Trophoblast cell (in vitro differentiated cells and primary cell): ENCODE measurements around the gene ABHD16A.

Experiments
- DNase-seq, 2 donors: peaks; one replicate each; pipeline ENCODE4 v3.0.0-alpha.2; 2016
- H2AFZ ChIP-seq: 2 replicates; pipeline ENCODE4 v1.6.1; 2013; ENCODE audit warnings: low read length, moderate library complexity, mild to moderate bottlenecking; ENCODE audit not compliant: insufficient read depth, poor library complexity
- H2AK5ac ChIP-seq: 2 replicates; pipeline ENCODE4 v1.6.1; 2013; ENCODE audit warnings: mild to moderate bottlenecking, low read length
- H2BK120ac ChIP-seq: 2 replicates; pipeline ENCODE4 v1.6.1; 2013; ENCODE audit warnings: low read length, mild to moderate bottlenecking, moderate library complexity; ENCODE audit not compliant: insufficient read depth, poor library complexity
- H2BK12ac ChIP-seq: 2 replicates; pipeline ENCODE4 v1.6.1; 2013; ENCODE audit warnings: mild to moderate bottlenecking, low read length, moderate library complexity
- H2BK5ac ChIP-seq: 2 replicates; pipeline ENCODE4 v1.6.1; 2013; ENCODE audit warnings: low read length, low read depth, moderate library complexity, mild to moderate bottlenecking; ENCODE audit not compliant: poor library complexity
- H3K14ac ChIP-seq: 2 replicates; pipeline ENCODE4 v1.6.1; 2013; ENCODE audit warnings: mild to moderate bottlenecking, low read length
- H3K18ac ChIP-seq: 2 replicates; pipeline ENCODE4 v1.6.1; 2013; ENCODE audit warnings: mild to moderate bottlenecking, low read length
- H3K23ac ChIP-seq: 2 replicates; pipeline ENCODE4 v1.6.1; 2013; ENCODE audit warnings: low read length
- H3K27ac ChIP-seq: 2 replicates; pipeline ENCODE4 v1.5.1; 2013; ENCODE audit warnings: low read depth, mild to moderate bottlenecking, inconsistent platforms, low read length, moderate library complexity
- H3K27me3 ChIP-seq: 2 replicates; pipeline ENCODE4 v1.6.1; 2013; ENCODE audit warnings: inconsistent platforms, mild to moderate bottlenecking, low read length, moderate library complexity; ENCODE audit not compliant: insufficient read depth
- H3K36me3 ChIP-seq, 2 experiments: 1 replicate in 1 of 2; 2 replicates in 1 of 2; pipeline ENCODE4 v1.6.1; 2013; ENCODE audit warnings: low read length in 2 of 2, mild to moderate bottlenecking in 2 of 2, moderate library complexity in 1 of 2; ENCODE audit not compliant: insufficient read depth in 2 of 2, control insufficient read depth in 1 of 2
- H3K4ac ChIP-seq: 2 replicates; pipeline ENCODE4 v1.6.1; 2013; ENCODE audit warnings: low read depth, mild to moderate bottlenecking, low read length, moderate library complexity
- H3K4me1 ChIP-seq, 2 experiments: 1 replicate in 1 of 2; 2 replicates in 1 of 2; pipeline ENCODE4 v1.6.1; 2013; ENCODE audit warnings: low read length in 2 of 2, mild to moderate bottlenecking in 2 of 2, moderate library complexity in 1 of 2; ENCODE audit not compliant: insufficient read depth in 2 of 2, control insufficient read depth in 1 of 2
- H3K4me2 ChIP-seq: 2 replicates; pipeline ENCODE4 v1.6.1; 2013; ENCODE audit warnings: inconsistent platforms, mild to moderate bottlenecking, low read length, moderate library complexity
- H3K4me3 ChIP-seq: 2 replicates; pipeline ENCODE4 v1.5.1; 2013; ENCODE audit warnings: mild to moderate bottlenecking, low read depth, low read length, inconsistent platforms
- H3K79me1 ChIP-seq: one replicate; pipeline ENCODE4 v1.6.1; 2013; ENCODE audit warnings: low read length
- H3K79me2 ChIP-seq: 2 replicates; pipeline ENCODE4 v1.6.1; 2013; ENCODE audit warnings: low read length, mild to moderate bottlenecking; ENCODE audit not compliant: control insufficient read depth, insufficient read depth, poor library complexity
- H3K9ac ChIP-seq: 2 replicates; pipeline ENCODE4 v1.6.1; 2013; ENCODE audit warnings: mild to moderate bottlenecking, low read length
- H3K9me3 ChIP-seq: 2 replicates; pipeline ENCODE4 v1.6.1; 2013; ENCODE audit warnings: low read depth, mild to moderate bottlenecking, control low read depth, inconsistent platforms, low read length; ENCODE audit not compliant: insufficient read depth
- H4K12ac ChIP-seq: 2 replicates; pipeline ENCODE4 v1.6.1; 2013; ENCODE audit warnings: low read depth, mild to moderate bottlenecking, low read length, moderate library complexity
- H4K8ac ChIP-seq: 2 replicates; pipeline ENCODE4 v1.6.1; 2013; ENCODE audit warnings: low read depth, mild to moderate bottlenecking, low read length, moderate library complexity
- H4K91ac ChIP-seq: one replicate; pipeline ENCODE4 v1.6.1; 2013; ENCODE audit warnings: low read depth, mild to moderate bottlenecking, low read length, moderate library complexity
- WGBS: extraction: QIAGEN DNeasy Blood & Tissue Kit; methylation state at CpG from one replicate; pipeline ENCODE4 v1.1.7; 2013; ENCODE audit warnings: missing lambda C conversion rate; ENCODE audit not compliant: insufficient read length, insufficient coverage; ENCODE audit errors: extremely low coverage; 5-methylcytosine and 5-hydroxymethylcytosine counted together

The ABHD16A gene

DNA sequence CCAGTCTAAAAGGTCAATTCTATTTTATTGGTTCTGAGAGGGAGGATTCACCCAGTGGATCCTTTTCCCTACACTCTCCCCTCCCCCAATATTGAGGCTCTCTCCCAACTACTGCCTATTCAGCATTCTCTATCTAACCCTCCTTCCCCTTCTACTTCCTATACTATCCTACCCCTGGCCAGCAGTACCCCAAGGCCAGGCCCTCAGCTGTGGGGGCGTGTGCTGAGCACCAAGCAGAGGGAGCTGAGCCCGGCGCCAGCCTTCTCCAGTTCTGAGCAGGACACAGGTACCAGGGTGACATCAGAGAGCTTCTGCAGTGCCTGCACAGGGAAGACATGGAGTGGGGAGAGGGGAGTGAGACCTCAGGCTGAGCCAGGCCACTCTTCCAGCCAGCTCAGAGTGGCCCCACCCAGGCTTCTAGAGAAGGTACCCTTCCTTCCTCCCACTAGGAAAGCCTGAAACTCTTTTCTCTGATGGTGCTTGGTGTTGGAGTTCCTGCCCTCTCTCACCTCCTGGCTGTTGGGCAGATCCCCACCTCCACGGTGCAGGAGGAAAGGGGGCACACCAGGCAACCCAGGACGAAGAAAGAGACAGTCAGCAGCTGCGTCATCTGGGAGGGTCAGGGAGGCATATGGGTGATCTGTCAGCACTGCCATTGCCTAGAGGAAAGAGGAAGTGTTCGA lies 24.1 kb upstream of the ABHD16A start:
- H2BK12ac ChIP-seq = no peak overlapping the region
- no peak overlapping the region for H3K14ac ChIP-seq
- peaks cover 7% of the 10 kb centered on the region for H3K79me1 ChIP-seq
- H3K4me2 ChIP-seq = no peak overlapping the region
- H2BK120ac ChIP-seq = no peak overlapping the region
- no peak overlapping the region for H3K23ac ChIP-seq
- H3K79me2 ChIP-seq = peaks cover 6% of the 10 kb centered on the region
- H4K8ac ChIP-seq = no peak overlapping the region
- no peak overlapping the region for H3K18ac ChIP-seq
- H3K4me3 ChIP-seq = no peak overlapping the region
- no peak overlapping the region for H4K91ac ChIP-seq
- no peaks in the 10 kb centered on the region for H3K27me3 ChIP-seq
- peaks cover 6 to 7% of the 10 kb centered on the region in 2 experiments for H3K4me1 ChIP-seq
- H2BK5ac ChIP-seq = no peak overlapping the region
- no CpG with 5 or more reads among the region's 7 CpGs for WGBS
- peak; percentile 27 to 29 for DNase-seq
- H3K36me3 ChIP-seq = peaks cover 29 to 47% of the 10 kb centered on the region in 2 experiments
- no peak overlapping the region for H3K9ac ChIP-seq
- no peak overlapping the region for H3K4ac ChIP-seq
- no peaks in the 10 kb centered on the region for H3K9me3 ChIP-seq
- H2AFZ ChIP-seq = no peak overlapping the region
- H2AK5ac ChIP-seq = no peak overlapping the region
- no peak overlapping the region for H3K27ac ChIP-seq
- H4K12ac ChIP-seq = no peak overlapping the region

GRCh38 chr6:31725502-31726350 lies 22.6 kb upstream of the ABHD16A start:
- Histone ChIP-seq H3K27me3 (no peaks in the 10 kb centered on the region), H2BK5ac (no peak overlapping the region), H3K4ac (no peak overlapping the region), H2BK120ac (no peak overlapping the region), H2AFZ (no peak overlapping the region), H4K12ac (no peak overlapping the region), H3K14ac (no peak overlapping the region), H3K4me3 (no peak overlapping the region), H4K91ac (no peak overlapping the region), H3K4me1 (peaks cover 6 to 7% of the 10 kb centered on the region in 2 experiments), H3K23ac (no peak overlapping the region), H3K79me2 (peaks cover 6% of the 10 kb centered on the region), H3K18ac (no peak overlapping the region), H3K9ac (no peak overlapping the region), H2BK12ac (no peak overlapping the region), H3K27ac (no peak overlapping the region), H4K8ac (no peak overlapping the region), H3K9me3 (no peaks in the 10 kb centered on the region), H3K79me1 (peaks cover 7% of the 10 kb centered on the region), H3K36me3 (peaks cover 21 to 36% of the 10 kb centered on the region in 2 experiments), H3K4me2 (no peak overlapping the region), H2AK5ac (no peak overlapping the region)
- no CpG with 5 or more reads among the region's 12 CpGs for WGBS
- peak in 1 of 2 donors; percentile 29 for DNase-seq

- Histone ChIP-seq H2BK120ac (no peak overlapping the region), H4K12ac (no peak overlapping the region), H2BK12ac (no peak overlapping the region), H2BK5ac (no peak overlapping the region), H3K27me3 (no peaks in the 10 kb centered on the region), H4K8ac (no peak overlapping the region), H3K14ac (no peak overlapping the region), H2AFZ (no peak overlapping the region), H2AK5ac (no peak overlapping the region), H3K23ac (no peak overlapping the region), H3K9me3 (no peaks in the 10 kb centered on the region), H3K18ac (no peak overlapping the region), H3K4me3 (no peak overlapping the region), H3K36me3 (peaks cover 19 to 33% of the 10 kb centered on the region in 2 experiments), H3K4me1 (peaks cover 7 to 12% of the 10 kb centered on the region in 2 experiments), H3K79me1 (no peaks in the 10 kb centered on the region), H3K9ac (no peak overlapping the region), H3K27ac (no peak overlapping the region), H3K4me2 (no peak overlapping the region), H3K4ac (no peak overlapping the region), H3K79me2 (peaks cover 3% of the 10 kb centered on the region), H4K91ac (no peak overlapping the region)
- DNase-seq = no peak
- no CpG with 5 or more reads among the region's 25 CpGs for WGBS
Observed at GRCh38 chr6:31723980-31724691, 21.0 kb upstream of the ABHD16A start.

DNA sequence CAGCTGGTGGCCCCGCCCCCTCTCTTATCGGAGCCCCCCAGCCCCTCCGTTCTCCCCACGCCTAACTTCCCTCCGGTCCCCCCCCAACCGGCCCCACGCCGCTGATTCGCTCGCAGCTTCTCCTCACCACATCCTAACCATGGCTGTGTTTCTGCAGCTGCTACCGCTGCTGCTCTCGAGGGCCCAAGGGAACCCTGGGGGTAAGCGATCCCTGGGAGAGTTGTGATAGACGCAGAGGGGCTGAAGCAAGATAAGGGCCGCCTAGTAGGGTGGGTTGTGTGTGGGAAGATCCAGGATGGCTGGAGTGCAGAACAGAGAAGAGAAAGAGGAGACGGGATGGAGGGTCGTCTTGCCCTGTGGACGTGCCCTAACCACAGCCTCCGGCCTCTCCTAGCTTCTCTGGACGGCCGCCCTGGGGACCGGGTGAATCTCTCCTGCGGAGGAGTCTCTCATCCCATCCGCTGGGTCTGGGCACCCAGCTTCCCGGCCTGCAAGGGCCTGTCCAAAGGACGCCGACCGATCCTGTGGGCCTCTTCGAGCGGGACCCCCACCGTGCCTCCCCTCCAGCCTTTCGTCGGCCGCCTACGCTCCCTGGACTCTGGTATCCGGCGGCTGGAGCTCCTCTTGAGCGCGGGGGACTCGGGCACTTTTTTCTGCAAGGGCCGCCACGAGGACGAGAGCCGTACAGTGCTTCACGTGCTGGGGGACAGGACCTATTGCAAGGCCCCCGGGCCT lies 20.3 kb upstream of the ABHD16A start, which contains the start of gene MPIG6B:
MPIG6B (plus strand) TSS at position 129 of the 735 bp plus-strand sequence; CDS start at position 140, 11 bp downstream.
- H3K9me3 ChIP-seq = no peaks in the 10 kb centered on the region
- no peaks in the 10 kb centered on the region for H3K79me2 ChIP-seq
- no peak within 1 kb of the TSS for H3K4me2 ChIP-seq
- H3K4me1 ChIP-seq = peaks cover 7 to 12% of the 10 kb centered on the region in 2 experiments
- H3K79me1 ChIP-seq = no peaks in the 10 kb centered on the region
- H3K18ac ChIP-seq = no peak within 1 kb of the TSS
- no peak within 1 kb of the TSS for H2AFZ ChIP-seq
- H4K12ac ChIP-seq = no peak within 1 kb of the TSS
- DNase-seq = no peak
- H2BK12ac ChIP-seq = no peak within 1 kb of the TSS
- no CpG with 5 or more reads among the region's 46 CpGs for WGBS
- H3K23ac ChIP-seq = no peak within 1 kb of the TSS
- H3K9ac ChIP-seq = no peak within 1 kb of the TSS
- no peak within 1 kb of the TSS for H3K4me3 ChIP-seq
- no peak within 1 kb of the TSS for H3K14ac ChIP-seq
- H3K36me3 ChIP-seq = peaks cover 15 to 29% of the 10 kb centered on the region in 2 experiments
- no peak within 1 kb of the TSS for H4K91ac ChIP-seq
- H4K8ac ChIP-seq = no peak within 1 kb of the TSS
- no peaks in the 10 kb centered on the region for H3K27me3 ChIP-seq
- no peak within 1 kb of the TSS for H2AK5ac ChIP-seq
- no peak within 1 kb of the TSS for H2BK5ac ChIP-seq
- H3K4ac ChIP-seq = no peak within 1 kb of the TSS
- H3K27ac ChIP-seq = no peak within 1 kb of the TSS
- H2BK120ac ChIP-seq = no peak within 1 kb of the TSS
